Tibial artery (tissue), 4 donors: ENCODE data around the gene TSHZ2.

Source experiments
- DNase-seq, 2 donors: peaks; one replicate each; pipeline ENCODE4 v3.0.0-alpha.2; 2019
- H3K27ac ChIP-seq, 2 donors: fragments of 200-600 bp; sonication (generic) in 1 of 2; 1 replicate in 1 of 2; 2 replicates in 1 of 2; pipeline ENCODE4 v1.5.1; 2018 to 2019; ENCODE audit warnings: mild to moderate bottlenecking in 1 of 2
- H3K27me3 ChIP-seq, 2 donors: fragments of 200-600 bp; sonication (generic) in 1 of 2; one replicate each; pipeline versions ENCODE4 v1.5.1 to v1.6.0; 2016 to 2019
- H3K36me3 ChIP-seq, 3 donors: fragments of 200-600 bp; sonication (generic) in 2 of 3; one replicate each; pipeline ENCODE4 v1.5.1; 2016 to 2019; ENCODE audit warnings: mild to moderate bottlenecking in 2 of 3
- H3K4me1 ChIP-seq, 4 donors: fragments of 200-600 bp; sonication (generic) in 2 of 4; 1 replicate in 3 of 4; 2 replicates in 1 of 4; pipeline ENCODE4 v1.5.1; 2016 to 2019
- H3K4me3 ChIP-seq, 2 donors: fragments of 200-600 bp; sonication (generic) in 1 of 2; 1 replicate in 1 of 2; 2 replicates in 1 of 2; pipeline ENCODE4 v1.5.1; 2018 to 2019; ENCODE audit warnings: mild to moderate bottlenecking in 2 of 2
- H3K9me3 ChIP-seq, 3 donors: fragments of 200-600 bp; sonication (generic) in 1 of 3; one replicate each; pipeline ENCODE4 v1.5.1; 2016 to 2019
- intact Hi-C: fragments of 100-400 bp; cut with DNase I; formaldehyde crosslinking; loops from one replicate; pipeline ENCODE4 v1.15.0; 2023; ENCODE audit warnings: low total_unique reads
- TF ChIP-seq, protein P1 (sequence below), 2 experiments: fragments of 200-600 bp in 1 of 2; fragments of 450-650 bp in 1 of 2; IDR thresholded peaks; one replicate each; pipeline ENCODE4 v1.5.1; 2017 to 2019; ENCODE audit warnings: antibody characterized with exemption in 2 of 2, mild to moderate bottlenecking in 1 of 2, moderate library complexity in 1 of 2

The TSHZ2 gene

GRCh38 chr20:53423587-53424146 lies 451.5 kb downstream of the TSHZ2 start:
- no peaks in the 10 kb centered on the region for H3K36me3 ChIP-seq
- TF ChIP-seq, protein P1, sequence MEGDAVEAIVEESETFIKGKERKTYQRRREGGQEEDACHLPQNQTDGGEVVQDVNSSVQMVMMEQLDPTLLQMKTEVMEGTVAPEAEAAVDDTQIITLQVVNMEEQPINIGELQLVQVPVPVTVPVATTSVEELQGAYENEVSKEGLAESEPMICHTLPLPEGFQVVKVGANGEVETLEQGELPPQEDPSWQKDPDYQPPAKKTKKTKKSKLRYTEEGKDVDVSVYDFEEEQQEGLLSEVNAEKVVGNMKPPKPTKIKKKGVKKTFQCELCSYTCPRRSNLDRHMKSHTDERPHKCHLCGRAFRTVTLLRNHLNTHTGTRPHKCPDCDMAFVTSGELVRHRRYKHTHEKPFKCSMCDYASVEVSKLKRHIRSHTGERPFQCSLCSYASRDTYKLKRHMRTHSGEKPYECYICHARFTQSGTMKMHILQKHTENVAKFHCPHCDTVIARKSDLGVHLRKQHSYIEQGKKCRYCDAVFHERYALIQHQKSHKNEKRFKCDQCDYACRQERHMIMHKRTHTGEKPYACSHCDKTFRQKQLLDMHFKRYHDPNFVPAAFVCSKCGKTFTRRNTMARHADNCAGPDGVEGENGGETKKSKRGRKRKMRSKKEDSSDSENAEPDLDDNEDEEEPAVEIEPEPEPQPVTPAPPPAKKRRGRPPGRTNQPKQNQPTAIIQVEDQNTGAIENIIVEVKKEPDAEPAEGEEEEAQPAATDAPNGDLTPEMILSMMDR (IDR thresholded peaks at IDR 0.05), result no peak

DNA sequence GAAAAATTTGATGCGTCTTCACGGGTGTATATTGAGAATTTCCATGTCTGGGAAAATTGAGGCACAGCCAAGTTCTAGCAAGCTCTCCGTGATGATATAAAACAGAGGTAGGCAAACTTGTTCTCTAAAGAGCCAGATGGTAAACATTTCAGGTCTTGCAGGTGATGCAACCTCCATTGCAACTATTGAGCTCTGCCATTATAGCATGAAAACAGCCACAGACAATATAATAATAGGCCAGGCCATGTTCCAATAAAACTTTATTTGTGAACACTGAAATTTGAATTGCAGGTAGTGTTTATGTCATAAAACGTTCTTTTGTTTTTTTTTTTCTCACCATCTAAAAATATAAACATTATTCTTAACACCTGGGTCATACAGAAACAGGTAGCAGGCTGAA lies 453.3 kb downstream of the TSHZ2 start:
- TF ChIP-seq, protein P1 (IDR thresholded peaks at IDR 0.05), result no peak
- Histone ChIP-seq H3K27ac (no peak overlapping the region), H3K27me3 (no peaks in the 10 kb centered on the region), H3K9me3 (no peaks in the 10 kb centered on the region), H3K4me3 (no peak overlapping the region), H3K36me3 (no peaks in the 10 kb centered on the region), H3K4me1 (no peaks in the 10 kb centered on the region)
- intact Hi-C loops, result no loop called here
- DNase-seq, result no peak

More at GRCh38 chr20:53423587-53424146, 451.5 kb downstream of the TSHZ2 start:
- no peak for DNase-seq
- Histone ChIP-seq H3K27ac (no peak overlapping the region), H3K4me3 (no peak overlapping the region), H3K27me3 (no peaks in the 10 kb centered on the region), H3K9me3 (no peaks in the 10 kb centered on the region), H3K4me1 (no peaks in the 10 kb centered on the region)
- intact Hi-C loops, result no loop called here

- H3K36me3 ChIP-seq, result no peaks in the 10 kb centered on the region
- H3K27ac ChIP-seq, result no peak overlapping the region
- DNase-seq, result no peak
- H3K27me3 ChIP-seq, result no peaks in the 10 kb centered on the region
- intact Hi-C loops, result no loop called here
- H3K4me1 ChIP-seq, result no peaks in the 10 kb centered on the region
- TF ChIP-seq, protein P1 (IDR thresholded peaks at IDR 0.05), result no peak
- H3K4me3 ChIP-seq, result no peak overlapping the region
- H3K9me3 ChIP-seq, result no peaks in the 10 kb centered on the region
These were observed 453.8 kb downstream of the TSHZ2 start for GRCh38 chr20:53425941-53426340.

GRCh38 chr20:53426766-53427312 lies 454.7 kb downstream of the TSHZ2 start:
- TF ChIP-seq, protein P1 (IDR thresholded peaks at IDR 0.05), result no peak
- intact Hi-C loops, result no loop called here
- Histone ChIP-seq H3K36me3 (no peaks in the 10 kb centered on the region), H3K27me3 (no peaks in the 10 kb centered on the region), H3K27ac (no peak overlapping the region), H3K4me3 (no peak overlapping the region), H3K4me1 (no peaks in the 10 kb centered on the region), H3K9me3 (no peaks in the 10 kb centered on the region)
- no peak for DNase-seq

DNA sequence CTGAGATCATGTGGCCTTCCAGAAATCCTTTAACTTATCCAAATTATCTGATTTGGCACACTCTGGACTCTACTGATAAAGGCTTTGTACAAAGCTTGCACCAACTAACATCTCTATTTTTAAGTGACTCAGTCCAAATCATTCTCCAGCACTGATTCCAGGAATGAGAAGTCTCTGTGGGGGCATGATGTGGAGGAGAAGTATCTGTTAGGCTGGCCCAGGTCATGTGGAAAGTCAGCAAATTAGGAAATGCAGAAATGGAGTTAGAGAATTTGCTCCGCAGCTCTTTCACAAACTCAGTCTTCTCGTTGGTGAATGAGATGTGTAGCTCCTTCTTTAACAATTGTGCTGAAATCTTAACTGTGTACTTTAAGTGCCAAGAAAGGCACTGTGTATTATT lies 455.8 kb downstream of the TSHZ2 start:
- Histone ChIP-seq H3K4me3 (no peak overlapping the region), H3K36me3 (no peaks in the 10 kb centered on the region), H3K9me3 (no peaks in the 10 kb centered on the region), H3K27me3 (no peaks in the 10 kb centered on the region), H3K4me1 (no peaks in the 10 kb centered on the region), H3K27ac (no peak overlapping the region)
- TF ChIP-seq, protein P1 (IDR thresholded peaks at IDR 0.05), result no peak
- intact Hi-C loops, result no loop called here
- no peak for DNase-seq
